D721Med (cell line): ENCODE results near the gene CNPY1.

ENCODE experiments used
- DNase-seq: peaks from one replicate; pipeline ENCODE4 v3.0.0; 2011; ENCODE audit warnings: low spot score; ENCODE audit not compliant: insufficient read length
- FAIRE-seq: peaks from 2 replicates; lab custom pipeline; 2011; peaks lifted over from hg19 to GRCh38; lab: Jason Lieb, UNC
- TF ChIP-seq, protein P1 (sequence below): IDR thresholded peaks from 2 replicates; pipeline ENCODE4 v1.5.1; 2012; ENCODE audit warnings: mild to moderate bottlenecking, control low read depth; ENCODE audit not compliant: insufficient read depth; ENCODE audit errors: missing control alignments

The CNPY1 gene

DNA sequence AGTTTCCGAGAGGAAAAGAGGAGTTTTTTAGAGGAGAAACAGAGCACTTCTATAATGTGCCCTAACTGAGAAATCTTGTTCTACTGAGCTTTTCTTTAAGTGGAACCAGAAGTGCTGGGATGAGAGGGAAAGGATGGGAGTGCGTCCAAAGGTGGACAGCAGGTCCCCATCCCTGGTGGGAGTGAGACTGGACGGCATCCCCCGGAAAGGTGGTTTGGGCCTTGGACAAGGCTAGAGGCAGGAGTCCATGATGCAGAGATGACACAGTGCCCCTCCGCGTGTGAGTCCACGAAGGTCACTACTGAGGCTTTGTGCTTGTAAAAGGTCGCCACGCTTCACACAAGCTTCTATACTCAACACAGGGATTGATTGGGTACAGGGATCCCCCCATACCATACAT is 94.5 kb downstream of the CNPY1 start:
- DNase-seq: no peak
- no peak for FAIRE-seq
- TF ChIP-seq, protein P1, sequence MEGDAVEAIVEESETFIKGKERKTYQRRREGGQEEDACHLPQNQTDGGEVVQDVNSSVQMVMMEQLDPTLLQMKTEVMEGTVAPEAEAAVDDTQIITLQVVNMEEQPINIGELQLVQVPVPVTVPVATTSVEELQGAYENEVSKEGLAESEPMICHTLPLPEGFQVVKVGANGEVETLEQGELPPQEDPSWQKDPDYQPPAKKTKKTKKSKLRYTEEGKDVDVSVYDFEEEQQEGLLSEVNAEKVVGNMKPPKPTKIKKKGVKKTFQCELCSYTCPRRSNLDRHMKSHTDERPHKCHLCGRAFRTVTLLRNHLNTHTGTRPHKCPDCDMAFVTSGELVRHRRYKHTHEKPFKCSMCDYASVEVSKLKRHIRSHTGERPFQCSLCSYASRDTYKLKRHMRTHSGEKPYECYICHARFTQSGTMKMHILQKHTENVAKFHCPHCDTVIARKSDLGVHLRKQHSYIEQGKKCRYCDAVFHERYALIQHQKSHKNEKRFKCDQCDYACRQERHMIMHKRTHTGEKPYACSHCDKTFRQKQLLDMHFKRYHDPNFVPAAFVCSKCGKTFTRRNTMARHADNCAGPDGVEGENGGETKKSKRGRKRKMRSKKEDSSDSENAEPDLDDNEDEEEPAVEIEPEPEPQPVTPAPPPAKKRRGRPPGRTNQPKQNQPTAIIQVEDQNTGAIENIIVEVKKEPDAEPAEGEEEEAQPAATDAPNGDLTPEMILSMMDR: no peak
